ACHN (cell line): ENCODE data around the gene PAPPA.

ENCODE experiments used
- DNase-seq: peaks from one replicate; pipeline ENCODE4 v3.0.0-alpha.2; 2015
- in situ Hi-C: cut with HindIII; loops from 2 replicates; pipeline ENCODE4 v1.10.0; 2017; ENCODE audit warnings: low sequenced_read_pairs, low pct_ligation_motif_present, low pct_unique_long_range_greater_than_20kb

PAPPA gene

DNA sequence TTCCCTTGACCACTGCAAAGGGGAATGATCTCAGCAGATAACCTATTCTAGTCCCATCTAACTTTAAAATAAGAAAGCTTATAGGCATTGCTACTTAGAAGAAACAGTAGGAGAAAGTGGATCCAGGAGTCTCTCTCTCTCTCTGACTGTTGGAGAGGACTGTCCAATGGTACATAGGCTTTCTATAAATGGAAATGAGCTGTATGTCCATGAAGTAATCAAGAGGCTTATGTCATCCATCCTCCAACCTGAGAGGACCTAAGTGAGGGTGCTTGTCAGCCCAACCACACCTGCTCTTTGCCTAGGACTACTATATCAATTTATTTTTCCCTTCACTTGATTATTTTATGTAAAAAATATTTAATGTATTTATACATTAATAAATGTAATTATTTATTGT is 172.3 kb downstream of the PAPPA start:
- DNase-seq = no peak
- in situ Hi-C loops = no loop called here

DNA sequence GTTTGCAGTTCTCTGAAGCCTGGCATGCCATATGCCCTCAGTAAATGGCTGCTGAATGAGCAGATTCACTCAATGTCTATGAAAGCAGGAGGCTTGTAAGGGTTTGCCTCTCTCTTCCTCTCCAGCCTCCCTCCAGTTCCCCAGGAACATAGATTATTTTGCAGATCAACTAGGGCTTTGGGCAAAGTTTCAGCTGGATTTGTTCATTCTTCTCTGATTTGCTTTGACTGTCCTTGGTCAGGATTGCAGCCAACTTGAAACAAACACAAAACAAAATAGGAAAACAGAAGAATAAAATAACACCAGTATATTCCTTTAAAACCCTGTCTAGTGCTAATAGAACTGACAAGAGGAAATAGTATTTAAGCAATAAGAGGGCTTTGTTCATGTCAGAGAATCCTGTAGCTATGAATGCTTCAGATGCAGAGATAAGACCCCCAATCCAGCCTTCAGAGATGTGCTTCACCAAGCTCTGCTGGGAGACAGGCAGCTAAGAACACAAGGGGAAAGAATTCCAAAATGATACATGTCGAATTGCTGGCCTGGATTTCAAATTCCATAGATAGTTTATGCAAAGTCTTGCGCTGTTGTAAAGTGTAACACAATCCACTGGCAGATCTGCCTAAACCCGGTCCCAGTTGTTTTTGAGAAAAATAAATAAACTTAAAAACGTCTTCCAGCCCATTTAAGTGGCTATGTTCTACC is 174.3 kb downstream of the PAPPA start:
- no peak for DNase-seq
- in situ Hi-C loops = no loop called here

GRCh38 chr9:116329470-116329869 is 175.9 kb downstream of the PAPPA start:
- no peak for DNase-seq
- in situ Hi-C loops = no loop called here

GRCh38 chr9:116331241-116331640 is 177.7 kb downstream of the PAPPA start:
- in situ Hi-C loops = no loop called here

DNA sequence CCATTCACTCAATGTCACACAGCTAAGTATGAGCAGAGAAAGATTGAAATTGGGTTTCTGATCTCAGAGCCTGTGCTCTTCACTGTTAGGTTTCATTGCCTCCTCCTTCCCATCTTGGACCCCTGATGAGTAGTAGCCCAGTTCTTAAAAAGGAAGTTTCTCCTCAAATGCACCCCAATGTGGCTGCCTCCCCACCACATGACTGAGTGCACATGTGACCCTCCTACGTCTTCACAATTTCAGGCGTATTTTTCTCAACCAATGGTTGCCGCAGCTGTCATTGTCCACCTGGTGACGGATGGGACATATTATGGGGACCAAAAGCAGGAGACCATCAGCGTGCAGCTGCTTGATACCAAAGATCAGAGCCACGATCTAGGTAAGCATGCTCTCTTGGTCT is 178.5 kb downstream of the PAPPA start:
- in situ Hi-C loops = no loop called here
- DNase-seq = no peak

More at GRCh38 chr9:116331241-116331640, 177.7 kb downstream of the PAPPA start:
- DNase-seq = no peak

- DNase-seq = no peak
Observed at GRCh38 chr9:116333254-116333653, 179.7 kb downstream of the PAPPA start.

GRCh38 chr9:116334546-116335150 is 181.1 kb downstream of the PAPPA start:
- DNase-seq = no peak
- in situ Hi-C loops = no loop called here

More at GRCh38 chr9:116333254-116333653, 179.7 kb downstream of the PAPPA start:
- in situ Hi-C loops = no loop called here

- no peak for DNase-seq
- in situ Hi-C loops = no loop called here
Observed at GRCh38 chr9:116335392-116335791, 181.8 kb downstream of the PAPPA start.

DNA sequence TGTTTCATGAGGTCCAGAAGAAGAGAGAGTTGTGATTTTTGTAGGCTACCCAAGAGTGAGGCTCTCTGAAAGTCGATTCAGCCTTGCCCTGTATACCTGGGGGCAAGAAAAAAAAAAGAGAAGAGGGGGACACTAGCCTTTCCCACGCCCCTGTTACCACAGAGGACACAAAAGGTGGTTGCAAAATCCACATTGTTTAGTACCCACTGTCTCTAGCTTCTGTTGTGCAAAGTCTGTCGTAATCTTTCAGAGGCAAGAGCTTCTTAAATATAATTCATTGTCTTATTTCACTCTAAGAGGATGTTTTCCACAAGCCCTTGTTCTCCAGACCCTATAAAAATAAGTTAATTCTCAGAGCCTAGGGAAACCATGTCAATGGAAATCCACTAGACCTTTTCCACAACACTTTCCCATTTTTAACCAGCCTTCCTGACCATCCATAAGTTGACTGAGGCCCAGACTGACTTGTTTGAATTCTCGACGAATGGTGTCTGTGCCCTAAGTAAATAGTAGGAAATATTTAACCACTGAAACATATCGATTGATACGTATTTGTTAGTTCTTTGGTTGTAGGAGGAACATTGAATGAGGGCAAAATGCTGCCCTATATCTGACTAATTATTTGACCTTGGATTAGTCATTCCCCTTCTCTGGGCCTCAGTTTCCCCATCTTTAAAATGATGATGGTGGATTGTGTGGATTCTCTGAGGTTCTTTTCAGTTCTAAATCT is 182.7 kb downstream of the PAPPA start:
- in situ Hi-C loops = no loop called here

DNA sequence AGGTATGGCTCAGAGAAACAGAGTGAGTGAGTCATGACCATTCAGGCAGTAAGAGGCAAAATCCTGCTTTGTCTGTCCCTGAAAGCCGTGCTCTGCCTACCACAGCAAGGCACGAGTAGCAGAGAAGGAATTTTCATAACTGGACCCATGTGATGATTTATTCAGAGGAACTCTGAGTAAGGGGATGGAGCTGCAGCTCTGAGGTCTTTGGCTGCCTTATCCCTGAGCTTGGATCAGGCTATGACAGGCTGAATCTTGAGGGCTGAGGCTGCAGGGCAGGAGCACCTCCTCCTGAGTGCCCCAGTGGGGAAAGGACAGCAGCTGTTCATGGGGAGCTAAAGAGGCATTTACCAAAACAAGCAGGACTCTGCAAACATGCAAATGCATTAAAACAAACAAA is 183.4 kb downstream of the PAPPA start:
- in situ Hi-C loops = no loop called here
- DNase-seq = peak; percentile 65

More for the DNA sequence above, 182.7 kb downstream of the PAPPA start:
- DNase-seq = no peak

GRCh38 chr9:116340270-116340669 is 186.7 kb downstream of the PAPPA start:
- in situ Hi-C loops = no loop called here
- no peak for DNase-seq

DNA sequence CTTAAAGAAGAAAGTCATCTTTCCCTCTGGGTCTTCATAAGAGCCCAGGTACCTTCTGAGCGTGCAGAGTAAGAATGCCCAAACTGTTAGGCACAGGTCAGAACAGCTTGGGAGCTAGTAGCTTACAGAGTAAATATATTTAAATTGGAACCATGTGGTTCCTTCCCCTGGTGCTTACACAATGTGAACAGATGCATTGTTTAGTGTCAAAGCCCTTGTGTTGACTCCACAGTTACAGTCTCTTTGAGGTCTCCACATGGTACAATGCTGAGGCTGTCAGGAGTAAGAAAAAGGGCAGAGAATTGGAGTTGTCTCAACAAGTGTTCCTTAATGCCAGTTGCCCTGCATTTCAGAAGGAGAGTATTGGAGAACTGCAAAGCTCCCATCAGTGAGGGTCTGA is 188.5 kb downstream of the PAPPA start:
- in situ Hi-C loops = no loop called here
- DNase-seq = no peak

- DNase-seq = no peak
- in situ Hi-C loops = no loop called here
Observed at GRCh38 chr9:116342941-116343340, 189.3 kb downstream of the PAPPA start.

- in situ Hi-C loops = no loop called here
Observed at GRCh38 chr9:116344416-116344815, 190.8 kb downstream of the PAPPA start.

GRCh38 chr9:116345393-116345792 is 191.8 kb downstream of the PAPPA start:
- no peak for DNase-seq
- in situ Hi-C loops = no loop called here

More at GRCh38 chr9:116344416-116344815, 190.8 kb downstream of the PAPPA start:
- DNase-seq = no peak

DNA sequence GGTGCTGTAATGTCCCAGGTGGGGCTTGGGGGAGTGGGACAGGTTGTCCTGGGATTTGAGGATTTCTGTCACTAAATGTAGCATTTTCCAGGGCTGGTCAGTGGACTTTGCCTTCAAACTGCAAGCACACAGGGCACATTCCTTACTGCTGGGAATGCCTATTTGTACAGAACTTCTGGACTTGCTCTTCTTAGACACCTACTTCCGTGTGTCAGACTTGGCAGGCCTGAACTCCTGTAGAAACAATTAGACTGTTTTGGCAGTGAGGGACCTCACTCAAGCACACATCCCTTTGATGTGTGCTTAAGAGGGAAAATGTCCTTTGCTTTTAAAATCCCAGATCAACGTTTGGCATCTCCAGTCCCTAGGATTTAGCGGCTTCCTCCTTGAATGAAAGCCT is 192.2 kb downstream of the PAPPA start:
- in situ Hi-C loops = no loop called here
- DNase-seq = no peak

DNA sequence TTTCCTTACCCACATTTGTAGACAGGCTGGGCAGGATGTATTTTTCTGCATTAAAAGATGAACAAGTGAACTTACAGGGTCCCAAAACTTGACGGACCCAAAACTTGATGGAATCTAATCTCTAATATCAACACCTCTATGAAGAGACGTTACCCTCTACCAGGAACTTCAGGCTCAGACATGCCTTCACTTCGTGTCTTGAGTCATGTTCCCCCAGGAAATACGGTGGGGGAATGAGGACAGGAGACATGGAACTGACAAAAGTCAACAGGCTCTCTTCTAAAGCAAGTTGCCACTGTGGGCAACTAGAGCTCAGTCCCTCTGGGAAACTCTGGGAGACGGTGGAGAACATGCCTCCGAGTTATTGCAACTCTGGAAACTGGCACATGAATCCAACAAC is 196.1 kb downstream of the PAPPA start:
- in situ Hi-C loops = no loop called here
- no peak for DNase-seq

DNA sequence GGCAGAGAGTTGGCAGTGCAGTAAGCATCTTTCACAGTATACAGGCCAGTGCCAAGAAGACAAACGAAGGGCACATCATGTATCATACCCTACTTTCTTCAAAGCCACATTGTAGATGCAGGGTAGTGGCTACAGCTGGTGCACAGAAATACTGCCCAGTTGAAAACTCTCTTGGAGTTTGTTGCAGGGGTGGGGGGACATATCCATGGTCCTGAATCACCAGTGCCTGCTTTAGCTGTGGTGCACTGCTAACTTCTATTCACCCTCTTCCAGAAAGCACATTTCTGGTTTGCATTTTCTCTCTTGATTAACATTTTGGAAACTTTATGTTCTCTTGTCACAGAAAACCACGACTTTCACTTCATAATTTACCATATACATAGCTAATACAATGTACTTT is 196.6 kb downstream of the PAPPA start:
- in situ Hi-C loops = no loop called here
- no peak for DNase-seq

DNA sequence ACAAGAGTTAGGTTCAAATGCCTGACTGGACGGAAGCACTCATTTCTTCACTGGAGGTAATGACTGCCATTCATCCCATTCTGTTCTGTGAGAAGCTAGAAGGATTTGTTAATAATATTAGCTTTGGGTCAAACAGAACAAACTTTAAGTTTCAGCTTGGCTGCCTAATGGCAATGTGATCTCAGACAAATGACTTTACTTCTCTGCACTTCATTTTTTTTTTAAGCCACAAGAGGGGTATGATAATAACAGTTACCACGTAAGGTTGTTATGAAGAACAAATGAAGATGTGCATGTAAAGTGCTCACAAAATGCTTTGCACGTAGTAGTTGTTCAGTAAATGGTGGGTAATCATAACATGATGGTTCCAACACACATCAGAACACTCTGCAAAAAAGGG is 199.4 kb downstream of the PAPPA start:
- in situ Hi-C loops = no loop called here
- DNase-seq = no peak
